Fibroblast of pulmonary artery (primary cell): ENCODE data around the gene AQP5.

ENCODE experiments used
- DNase-seq: peaks from one replicate; pipeline ENCODE4 v3.0.0-alpha.2; 2010; ENCODE audit warnings: low read depth
- H3K4me3 ChIP-seq: replicated peaks from 2 replicates; pipeline ENCODE4 v1.5.1; 2011; ENCODE audit warnings: low read depth, mild to moderate bottlenecking, control low read depth, low read length, moderate library complexity
- TF ChIP-seq, protein P1 (sequence below): IDR thresholded peaks from 2 replicates; pipeline ENCODE4 v1.5.1; 2011; ENCODE audit warnings: mild to moderate bottlenecking, control low read depth, low read length, inconsistent platforms; ENCODE audit errors: missing control alignments

AQP5 gene

DNA sequence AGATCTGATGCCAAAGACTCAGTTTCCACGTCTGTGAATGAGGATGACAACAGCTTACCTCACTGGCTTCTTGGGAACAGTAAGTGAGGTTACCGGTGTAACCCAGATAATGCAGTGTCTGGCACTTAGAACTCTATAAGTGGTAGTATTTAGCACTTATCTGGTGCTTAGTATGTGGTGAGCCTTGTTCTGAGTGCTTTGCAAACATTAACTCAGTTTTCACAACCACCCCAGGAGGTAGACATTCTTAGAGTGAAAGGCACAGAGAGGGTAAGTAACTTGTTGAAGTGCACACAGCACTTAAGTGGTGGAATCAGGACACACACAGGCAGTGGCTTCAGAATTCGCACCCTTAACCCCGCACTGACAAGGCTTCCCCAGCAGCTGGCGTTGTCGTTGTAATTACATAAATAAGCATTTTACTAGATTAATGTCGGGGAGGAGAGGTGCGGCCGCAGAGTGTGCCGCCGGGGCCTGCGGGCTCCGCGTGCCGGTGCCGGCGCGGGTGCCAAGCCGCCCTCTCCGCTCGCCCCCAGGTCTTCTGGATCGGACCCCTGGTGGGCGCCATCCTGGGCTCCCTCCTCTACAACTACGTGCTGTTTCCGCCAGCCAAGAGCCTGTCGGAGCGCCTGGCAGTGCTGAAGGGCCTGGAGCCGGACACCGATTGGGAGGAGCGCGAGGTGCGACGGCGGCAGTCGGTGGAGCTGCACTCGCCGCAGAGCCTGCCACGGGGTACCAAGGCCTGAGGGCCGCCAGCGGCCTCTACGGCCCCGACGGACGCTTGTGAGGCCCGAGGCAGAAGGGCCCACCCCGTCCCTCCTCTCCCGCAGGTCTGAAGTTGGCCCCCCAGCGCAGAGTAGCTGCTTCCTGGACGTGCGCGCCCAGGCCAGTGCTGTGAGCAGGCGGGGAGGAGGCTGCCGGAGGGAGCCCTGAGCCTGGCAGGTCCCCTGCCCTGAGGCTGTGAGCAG lies 6.5 kb upstream of the AQP5 start:
- no peak for DNase-seq
- TF ChIP-seq, protein P1, sequence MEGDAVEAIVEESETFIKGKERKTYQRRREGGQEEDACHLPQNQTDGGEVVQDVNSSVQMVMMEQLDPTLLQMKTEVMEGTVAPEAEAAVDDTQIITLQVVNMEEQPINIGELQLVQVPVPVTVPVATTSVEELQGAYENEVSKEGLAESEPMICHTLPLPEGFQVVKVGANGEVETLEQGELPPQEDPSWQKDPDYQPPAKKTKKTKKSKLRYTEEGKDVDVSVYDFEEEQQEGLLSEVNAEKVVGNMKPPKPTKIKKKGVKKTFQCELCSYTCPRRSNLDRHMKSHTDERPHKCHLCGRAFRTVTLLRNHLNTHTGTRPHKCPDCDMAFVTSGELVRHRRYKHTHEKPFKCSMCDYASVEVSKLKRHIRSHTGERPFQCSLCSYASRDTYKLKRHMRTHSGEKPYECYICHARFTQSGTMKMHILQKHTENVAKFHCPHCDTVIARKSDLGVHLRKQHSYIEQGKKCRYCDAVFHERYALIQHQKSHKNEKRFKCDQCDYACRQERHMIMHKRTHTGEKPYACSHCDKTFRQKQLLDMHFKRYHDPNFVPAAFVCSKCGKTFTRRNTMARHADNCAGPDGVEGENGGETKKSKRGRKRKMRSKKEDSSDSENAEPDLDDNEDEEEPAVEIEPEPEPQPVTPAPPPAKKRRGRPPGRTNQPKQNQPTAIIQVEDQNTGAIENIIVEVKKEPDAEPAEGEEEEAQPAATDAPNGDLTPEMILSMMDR = no peak
- H3K4me3 ChIP-seq = no peak overlapping the region

- DNase-seq = no peak
- TF ChIP-seq, protein P1 = no peak
- H3K4me3 ChIP-seq = no peak overlapping the region
These were observed 5.6 kb upstream of the AQP5 start for GRCh38 chr12:49955899-49956662.

GRCh38 chr12:49956663-49957569 lies 4.8 kb upstream of the AQP5 start:
- TF ChIP-seq, protein P1 = no peak
- no peak overlapping the region for H3K4me3 ChIP-seq
- no peak for DNase-seq

- H3K4me3 ChIP-seq = no peak overlapping the region
- no peak for DNase-seq
- TF ChIP-seq, protein P1 = no peak
These were observed 4.1 kb upstream of the AQP5 start for GRCh38 chr12:49957570-49957967.

DNA sequence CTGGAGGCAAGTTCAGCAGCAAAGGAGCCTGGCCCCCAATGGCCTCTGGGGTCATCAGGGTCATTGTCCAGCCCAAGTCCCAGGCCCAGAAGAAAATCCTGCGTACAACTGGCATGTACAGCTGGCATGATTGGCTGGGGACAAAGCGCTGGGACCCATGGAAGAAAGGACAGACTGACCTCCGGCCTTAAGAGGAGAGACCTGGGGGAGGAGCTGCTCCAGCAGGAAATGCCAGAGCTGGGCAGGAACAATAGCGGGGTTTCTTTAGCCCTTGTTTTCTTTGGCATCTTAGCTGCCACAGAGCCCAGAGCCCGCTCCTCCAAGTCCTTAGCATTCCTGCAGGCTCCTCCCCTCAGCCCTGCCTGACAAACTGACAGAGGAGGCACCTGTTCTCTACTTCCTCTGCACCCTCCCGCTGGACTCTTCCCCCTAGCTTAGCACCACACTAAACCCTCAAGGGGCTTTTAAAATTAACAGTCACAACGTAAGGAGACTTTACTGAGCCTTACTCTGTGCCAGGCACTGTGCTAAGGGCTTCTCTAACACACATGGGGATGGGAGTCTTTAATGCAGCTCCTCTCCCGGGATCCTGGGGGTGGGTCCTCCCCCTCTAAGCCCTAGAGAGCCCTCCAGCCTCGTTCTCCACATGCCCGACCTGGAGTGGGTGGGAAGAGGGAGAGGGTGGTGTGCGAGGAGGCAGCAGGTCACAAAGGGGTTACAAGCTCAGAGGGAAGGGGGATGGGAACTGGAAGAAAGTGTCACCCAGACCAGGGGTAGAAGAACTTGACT lies 1.8 kb upstream of the AQP5 start:
- DNase-seq = peak; percentile 83
- TF ChIP-seq, protein P1 = no peak
- H3K4me3 ChIP-seq = no peak overlapping the region

DNA sequence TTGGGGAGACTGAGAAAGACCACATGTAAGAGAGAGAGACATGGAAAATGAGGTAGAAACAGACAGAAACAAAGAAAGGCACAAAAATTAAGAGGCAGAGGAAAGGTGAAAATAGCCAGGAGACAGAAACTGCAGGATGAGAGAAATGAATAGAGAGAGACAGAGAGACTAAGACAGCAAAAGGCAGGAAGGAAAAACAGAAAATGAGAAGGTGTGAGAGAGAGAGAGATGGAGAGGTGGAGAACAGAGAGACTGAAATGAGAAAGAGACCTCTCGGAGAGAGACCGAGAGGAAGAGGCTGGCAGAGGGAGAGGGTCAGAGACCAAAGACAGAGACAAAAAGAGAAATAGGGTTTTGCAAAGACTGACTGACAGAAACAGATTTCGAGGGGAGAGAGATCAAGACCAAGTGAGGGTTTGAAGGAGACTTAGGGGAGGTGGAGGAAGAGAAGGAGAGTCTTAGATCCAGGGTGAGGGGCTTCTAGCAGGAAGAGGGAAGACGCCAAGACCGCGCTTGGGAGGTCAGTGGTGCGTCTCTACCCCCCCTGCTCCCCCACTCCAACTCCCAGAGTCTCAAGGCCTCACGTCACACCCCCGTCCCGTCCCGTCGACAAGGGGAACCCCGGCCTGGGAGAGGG lies 1.1 kb upstream of the AQP5 start:
- no peak for DNase-seq
- H3K4me3 ChIP-seq = no peak overlapping the region
- TF ChIP-seq, protein P1 = no peak
